Stromal cell of bone marrow (primary cell): ENCODE data around the gene SUN1.
A peak's percentile ranks its signal among the peaks of the same experiment; 100 is the strongest.
"Not testable (repeated sequence)": the region's sequence is repeated elsewhere in the genome, so short reads cannot be mapped to it uniquely, and the experiment has no call there.

ENCODE experiments used
- DNase-seq: peaks from one replicate; pipeline ENCODE4 v3.0.0-alpha.2; 2012; ENCODE audit warnings: low read depth

SUN1 gene

DNA sequence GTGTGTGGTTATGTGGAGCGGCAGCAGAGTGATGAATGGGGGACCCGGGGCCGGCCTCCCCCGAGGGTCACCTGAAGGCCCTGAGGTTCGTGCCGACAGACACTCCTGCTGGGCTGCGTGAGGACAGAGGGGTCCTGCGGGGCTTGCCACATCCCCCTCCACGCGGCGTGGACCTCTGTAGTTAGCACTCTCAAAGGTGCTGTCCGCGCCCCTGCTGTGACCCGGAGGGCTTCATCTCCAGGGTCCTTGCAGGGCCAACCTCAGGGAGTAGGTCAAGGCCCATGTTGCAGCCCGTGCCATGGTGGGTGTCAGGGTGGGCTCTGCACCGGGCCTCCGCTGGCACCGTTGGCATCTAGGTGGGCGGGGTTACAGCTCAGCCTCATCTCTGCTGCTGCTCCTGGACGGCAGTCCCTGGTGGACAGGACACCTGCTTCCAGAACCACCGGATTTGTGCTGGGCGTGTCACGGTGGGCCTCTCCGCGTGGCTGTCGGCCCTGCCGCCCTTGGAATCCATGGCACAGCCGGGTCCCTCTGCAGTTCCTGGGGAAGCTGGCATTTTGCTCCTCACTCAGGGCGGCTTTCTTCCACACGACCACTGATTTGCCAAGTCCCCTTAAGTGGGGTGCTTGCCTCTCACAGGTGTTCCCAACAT is 24.3 kb downstream of the SUN1 start:
- DNase-seq: no peak

GRCh38 chr7:857661-858060 is 25.4 kb downstream of the SUN1 start:
- no peak for DNase-seq

GRCh38 chr7:859359-860030 is 27.2 kb downstream of the SUN1 start:
- DNase-seq: no peak

GRCh38 chr7:860149-860548 is 27.9 kb downstream of the SUN1 start:
- DNase-seq: no peak

- DNase-seq: no peak
Observed at GRCh38 chr7:861222-861621, 28.9 kb downstream of the SUN1 start.

DNA sequence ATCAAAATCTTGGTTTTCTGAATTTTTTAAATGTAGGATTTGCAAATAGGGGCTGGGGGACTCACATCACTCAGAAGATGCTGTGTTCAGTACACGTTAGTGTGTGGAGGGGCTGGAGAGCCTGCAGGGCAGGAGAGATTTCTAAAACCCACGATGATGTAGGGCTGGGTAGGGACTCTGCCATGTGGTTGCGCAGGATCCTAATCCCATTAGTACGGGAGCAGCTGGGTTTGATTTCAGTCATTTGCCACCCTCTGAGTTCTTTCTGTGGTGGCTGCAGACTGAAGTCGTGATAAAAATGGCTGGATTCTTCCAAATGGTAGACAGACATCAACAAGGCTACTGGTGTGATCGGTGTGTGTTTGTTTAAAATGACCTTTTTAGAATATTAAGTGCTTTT is 29.9 kb downstream of the SUN1 start:
- no peak for DNase-seq

GRCh38 chr7:863106-863505 is 30.8 kb downstream of the SUN1 start:
- DNase-seq: no peak

DNA sequence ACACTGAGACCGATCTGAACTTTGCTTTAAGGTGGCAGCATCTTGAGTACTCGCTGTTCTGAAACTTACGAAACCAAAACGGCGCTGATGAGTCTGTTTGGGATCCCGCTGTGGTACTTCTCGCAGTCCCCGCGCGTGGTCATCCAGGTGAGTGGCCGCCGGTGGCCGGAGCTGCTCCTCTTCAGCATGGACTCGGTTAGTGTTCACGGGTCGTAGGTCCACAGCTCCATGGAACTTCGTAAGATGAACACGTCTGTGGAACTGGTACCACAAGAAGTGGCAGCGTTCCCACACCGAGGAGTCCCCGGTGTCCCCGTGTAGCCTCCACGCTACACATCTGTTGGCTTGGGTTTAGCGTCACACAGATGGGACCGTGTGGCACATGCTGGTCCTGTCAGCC is 33.6 kb downstream of the SUN1 start:
- DNase-seq: no peak

DNA sequence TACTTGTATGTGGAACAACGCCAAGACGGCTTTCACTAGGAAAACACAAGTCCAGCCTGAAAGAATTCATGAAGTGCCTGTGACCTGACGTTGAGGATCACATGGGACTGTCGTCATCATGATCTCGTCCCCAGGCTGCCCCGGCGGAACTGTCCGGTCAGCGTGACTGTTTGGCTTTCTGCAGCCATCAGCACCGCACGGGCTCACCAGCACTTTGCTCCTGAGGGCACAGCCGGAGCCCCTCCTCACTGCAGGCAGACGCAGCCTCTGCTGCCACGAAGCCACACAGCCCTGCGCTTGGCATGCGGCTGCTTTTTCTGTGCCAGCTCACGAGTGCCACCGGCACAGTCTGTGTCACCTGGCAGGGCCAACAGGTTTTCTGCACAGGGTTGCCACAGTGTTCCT is 34.7 kb downstream of the SUN1 start:
- peak; percentile 72 for DNase-seq

- DNase-seq: peak; percentile 22
Observed at GRCh38 chr7:867406-868188, 35.3 kb downstream of the SUN1 start.

- DNase-seq: no peak
Observed at GRCh38 chr7:868189-868486, 35.9 kb downstream of the SUN1 start.

- DNase-seq: no peak
Observed at GRCh38 chr7:869348-869747, 37.1 kb downstream of the SUN1 start.

DNA sequence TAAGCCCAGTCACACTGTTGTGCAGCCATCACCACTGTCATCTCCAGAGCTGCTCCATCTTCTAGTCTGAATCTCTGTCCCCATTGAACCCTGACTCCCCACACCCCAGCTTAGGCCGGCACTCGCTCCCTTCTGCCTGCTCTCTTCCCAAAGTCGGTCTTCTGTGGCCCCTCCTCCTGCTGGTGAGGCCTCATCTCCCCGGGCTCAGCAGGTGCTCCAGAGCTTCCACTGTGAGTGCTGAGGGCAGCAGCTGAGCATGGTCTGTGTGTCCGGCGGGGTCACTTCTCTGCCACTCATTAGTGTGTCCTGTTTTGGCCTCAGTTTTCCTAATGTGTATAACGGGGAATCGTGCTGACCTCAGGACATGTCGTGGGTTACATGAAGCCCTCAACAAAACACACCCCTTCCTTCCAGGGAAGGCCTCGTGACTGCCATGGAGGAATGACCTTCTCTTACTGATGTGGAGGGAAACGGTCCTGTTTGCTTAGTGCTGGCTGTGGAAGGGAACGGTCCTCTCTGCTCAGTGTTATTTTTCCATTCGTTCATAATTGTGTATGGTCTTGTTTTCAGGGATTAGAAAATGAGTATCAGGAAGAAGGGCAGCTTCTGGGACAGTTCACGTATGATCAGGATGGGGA is 39.7 kb downstream of the SUN1 start:
- no peak for DNase-seq

GRCh38 chr7:872685-873084 is 40.4 kb downstream of the SUN1 start:
- DNase-seq: not testable (repeated sequence)

- DNase-seq: peak; percentile 57
Observed at GRCh38 chr7:873367-874002, 41.2 kb downstream of the SUN1 start.

- no peak for DNase-seq
Observed at GRCh38 chr7:874031-874749, 41.9 kb downstream of the SUN1 start.

- no peak for DNase-seq
Observed at GRCh38 chr7:875051-875450, 42.8 kb downstream of the SUN1 start.

- DNase-seq: no peak
Observed at GRCh38 chr7:875476-876076, 43.3 kb downstream of the SUN1 start.

DNA sequence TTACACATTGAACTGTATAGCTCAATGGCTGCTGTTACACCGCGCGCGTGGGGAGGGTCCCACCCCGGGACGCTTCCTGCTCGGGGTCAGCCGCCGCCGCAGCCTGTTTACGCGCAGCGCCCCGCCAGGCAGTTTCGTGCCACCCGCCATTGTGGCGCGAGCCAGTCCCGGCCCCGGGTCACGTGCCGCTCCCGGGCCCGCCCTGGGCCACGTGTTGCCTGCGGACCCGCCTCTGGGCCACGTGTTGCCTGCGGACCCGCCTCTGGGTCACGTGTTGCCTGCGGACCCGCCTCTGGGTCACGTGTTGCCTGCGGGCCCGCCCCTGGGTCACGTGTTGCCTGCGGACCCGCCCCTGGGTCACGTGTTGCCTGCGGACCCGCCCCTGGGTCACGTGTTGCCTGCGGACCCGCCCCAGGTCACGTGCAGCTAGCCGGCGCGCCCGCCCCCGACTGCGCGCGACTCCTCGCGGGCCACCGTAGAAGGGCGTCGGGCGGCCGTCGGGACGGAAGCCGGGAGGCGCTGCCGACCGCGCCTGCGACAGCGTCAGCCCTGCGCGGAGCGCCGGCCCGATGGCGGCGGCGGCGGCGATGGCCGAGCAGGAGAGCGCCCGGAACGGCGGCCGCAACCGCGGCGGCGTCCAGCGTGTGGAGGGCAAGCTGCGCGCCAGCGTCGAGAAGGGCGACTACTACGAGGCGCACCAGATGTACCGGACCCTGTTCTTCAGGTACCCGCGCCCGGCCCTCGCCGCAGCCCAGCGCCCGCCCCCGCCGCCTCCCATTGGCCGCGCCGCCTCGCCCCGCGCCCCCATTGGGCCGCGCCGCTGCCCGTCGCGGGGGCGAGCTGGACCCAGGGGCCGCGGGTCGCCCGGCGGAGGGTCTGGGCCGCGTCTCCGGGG is 44.0 kb downstream of the SUN1 start, which contains the start of gene GET4:
TSS of gene GET4 (plus strand) at position 478 of the 895 bp plus-strand sequence. CDS start at position 570, 92 bp downstream.
- peak; percentile 85 for DNase-seq

- no peak for DNase-seq
Observed at GRCh38 chr7:876972-877311, 44.7 kb downstream of the SUN1 start.
